ENCODE data around the gene BGN. TPM values are rescaled to one million over a fixed set of nuclear protein-coding genes. Genes with fewer than 3 reads are reported as not detected.
A peak's percentile ranks its signal among the peaks of the same experiment; 100 is the strongest.

The BGN gene
- total RNA-seq, 2 donors from 2014 or later: 1,777 to 1,907 TPM

DNA sequence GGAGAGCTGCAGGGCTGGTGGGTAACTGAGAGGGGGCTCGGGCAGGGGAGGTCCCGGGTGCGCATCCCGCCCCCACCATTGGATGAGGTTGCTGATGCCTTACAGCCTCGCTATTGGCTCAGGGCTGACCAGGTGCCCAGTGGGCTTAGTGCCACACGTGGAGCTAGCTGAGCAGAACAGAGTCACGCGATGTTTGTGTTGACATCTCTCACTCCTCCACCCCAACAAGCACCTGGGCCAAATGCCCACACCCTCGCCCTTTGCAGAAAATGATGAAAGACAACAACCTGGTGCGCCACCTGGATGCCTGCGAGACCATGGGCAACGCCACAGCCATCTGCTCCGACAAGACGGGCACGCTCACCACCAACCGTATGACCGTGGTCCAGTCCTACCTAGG lies 54.5 kb downstream of the BGN start:
- H3K4me3 ChIP-seq: no peak overlapping the region
- no peaks in the 10 kb centered on the region for H3K27me3 ChIP-seq (replicated peaks; ENCODE audit: insufficient read depth)
- H3K9me3 ChIP-seq: no peaks in the 10 kb centered on the region
- H3K4me1 ChIP-seq (ENCODE audit: control insufficient read depth in 1 of 2, low read depth in 2 of 2): no peaks in the 10 kb centered on the region
- TF ChIP-seq, protein P1, sequence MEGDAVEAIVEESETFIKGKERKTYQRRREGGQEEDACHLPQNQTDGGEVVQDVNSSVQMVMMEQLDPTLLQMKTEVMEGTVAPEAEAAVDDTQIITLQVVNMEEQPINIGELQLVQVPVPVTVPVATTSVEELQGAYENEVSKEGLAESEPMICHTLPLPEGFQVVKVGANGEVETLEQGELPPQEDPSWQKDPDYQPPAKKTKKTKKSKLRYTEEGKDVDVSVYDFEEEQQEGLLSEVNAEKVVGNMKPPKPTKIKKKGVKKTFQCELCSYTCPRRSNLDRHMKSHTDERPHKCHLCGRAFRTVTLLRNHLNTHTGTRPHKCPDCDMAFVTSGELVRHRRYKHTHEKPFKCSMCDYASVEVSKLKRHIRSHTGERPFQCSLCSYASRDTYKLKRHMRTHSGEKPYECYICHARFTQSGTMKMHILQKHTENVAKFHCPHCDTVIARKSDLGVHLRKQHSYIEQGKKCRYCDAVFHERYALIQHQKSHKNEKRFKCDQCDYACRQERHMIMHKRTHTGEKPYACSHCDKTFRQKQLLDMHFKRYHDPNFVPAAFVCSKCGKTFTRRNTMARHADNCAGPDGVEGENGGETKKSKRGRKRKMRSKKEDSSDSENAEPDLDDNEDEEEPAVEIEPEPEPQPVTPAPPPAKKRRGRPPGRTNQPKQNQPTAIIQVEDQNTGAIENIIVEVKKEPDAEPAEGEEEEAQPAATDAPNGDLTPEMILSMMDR (IDR thresholded peaks at IDR 0.05): no peak
- no peaks in the 10 kb centered on the region for H3K36me3 ChIP-seq
- DNase-seq (ENCODE audit: low spot score) (no peak), ATAC-seq (ENCODE audit: insufficient number of reproducible peaks, low FRiP score, low read depth) (no peak)
- H3K27ac ChIP-seq: no peak overlapping the region

DNA sequence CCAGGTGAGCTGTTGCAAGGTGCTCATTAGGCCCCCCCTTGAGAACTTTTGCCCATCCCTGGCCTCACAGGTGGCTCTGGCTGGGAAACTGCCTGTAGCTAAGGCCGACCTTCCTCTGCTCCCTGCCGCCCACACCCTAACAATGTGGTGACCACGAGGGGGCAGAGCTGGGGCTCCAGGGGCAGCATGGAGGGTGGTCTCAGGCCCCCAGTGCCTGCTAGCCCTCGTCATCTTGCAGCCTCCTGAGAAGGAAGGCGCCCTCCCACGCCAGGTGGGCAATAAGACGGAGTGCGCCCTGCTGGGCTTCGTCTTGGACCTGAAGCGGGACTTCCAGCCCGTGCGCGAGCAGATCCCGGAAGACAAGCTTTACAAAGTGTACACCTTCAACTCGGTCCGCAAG lies 55.0 kb downstream of the BGN start:
- no peak overlapping the region for H3K4me3 ChIP-seq
- DNase-seq (ENCODE audit: low spot score): no peak
- H3K36me3 ChIP-seq: no peaks in the 10 kb centered on the region
- no peak for ATAC-seq (ENCODE audit: insufficient number of reproducible peaks, low FRiP score, low read depth)
- no peak overlapping the region for H3K27ac ChIP-seq
- no peaks in the 10 kb centered on the region for H3K27me3 ChIP-seq (replicated peaks; ENCODE audit: insufficient read depth)
- H3K4me1 ChIP-seq (ENCODE audit: control insufficient read depth in 1 of 2, low read depth in 2 of 2): no peaks in the 10 kb centered on the region
- TF ChIP-seq, protein P1 (IDR thresholded peaks at IDR 0.05): no peak
- H3K9me3 ChIP-seq: no peaks in the 10 kb centered on the region

DNA sequence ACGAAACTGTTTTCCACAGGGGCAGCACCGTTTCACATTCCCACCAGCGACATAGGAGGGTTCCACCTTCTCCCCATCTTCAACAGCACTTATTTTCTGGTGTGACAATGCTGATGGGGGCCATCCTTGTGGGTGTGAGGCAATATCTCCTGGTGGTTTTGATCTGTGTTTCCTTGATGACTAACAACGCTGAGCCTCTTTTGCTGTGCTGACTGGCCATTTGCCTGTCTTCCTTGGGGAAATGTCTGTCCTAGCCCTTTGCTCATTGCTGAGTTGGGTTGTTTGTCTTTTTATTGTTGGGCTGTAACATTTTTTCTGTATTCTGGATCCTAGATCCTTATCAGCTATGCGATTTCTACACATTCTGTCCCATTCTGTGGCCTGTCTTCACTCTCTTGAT lies 56.4 kb downstream of the BGN start:
- no peaks in the 10 kb centered on the region for H3K27me3 ChIP-seq (replicated peaks; ENCODE audit: insufficient read depth)
- no peaks in the 10 kb centered on the region for H3K4me1 ChIP-seq (ENCODE audit: control insufficient read depth in 1 of 2, low read depth in 2 of 2)
- H3K36me3 ChIP-seq: no peaks in the 10 kb centered on the region
- no peaks in the 10 kb centered on the region for H3K9me3 ChIP-seq
- no peak overlapping the region for H3K4me3 ChIP-seq
- no peak for ATAC-seq (ENCODE audit: insufficient number of reproducible peaks, low FRiP score, low read depth)
- no peak overlapping the region for H3K27ac ChIP-seq
- no peak for DNase-seq (ENCODE audit: low spot score)
- TF ChIP-seq, protein P1 (IDR thresholded peaks at IDR 0.05): no peak

DNA sequence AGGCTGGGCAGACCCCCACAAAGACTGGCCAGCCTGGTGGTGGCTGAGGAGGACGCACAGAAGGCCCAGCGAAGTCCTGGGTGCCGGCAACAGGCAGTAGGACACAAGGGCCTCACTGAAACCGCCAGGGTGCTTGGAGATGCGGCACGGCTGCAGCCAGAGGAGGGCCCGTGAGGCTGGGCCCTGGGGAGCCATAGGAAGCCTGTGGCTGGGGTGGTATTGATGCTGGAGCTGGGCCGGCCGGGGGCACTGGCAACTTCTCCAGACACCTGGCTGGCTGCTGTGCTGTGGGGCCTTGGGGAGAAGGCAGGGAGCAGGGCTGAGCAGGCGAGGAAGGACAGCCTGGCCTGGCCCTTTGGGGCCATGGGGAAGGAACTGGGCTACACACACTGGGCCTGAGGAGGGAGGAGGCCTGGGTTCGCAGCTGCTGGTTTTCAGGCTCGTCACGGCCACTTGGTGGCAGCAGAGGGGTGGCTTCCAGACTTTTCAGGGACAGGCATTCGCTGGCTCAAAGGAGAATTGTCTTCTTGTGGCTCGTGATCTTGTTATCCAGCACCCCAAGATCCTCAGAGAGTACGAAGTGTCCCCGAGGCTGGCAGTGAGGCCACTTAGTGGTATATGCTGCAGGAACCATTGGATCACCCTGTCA lies 59.9 kb downstream of the BGN start:
- H3K36me3 ChIP-seq: no peaks in the 10 kb centered on the region
- DNase-seq (ENCODE audit: low spot score) (no peak), ATAC-seq (ENCODE audit: insufficient number of reproducible peaks, low FRiP score, low read depth) (no peak)
- no peaks in the 10 kb centered on the region for H3K27me3 ChIP-seq (replicated peaks; ENCODE audit: insufficient read depth)
- H3K27ac ChIP-seq: no peak overlapping the region
- no peaks in the 10 kb centered on the region for H3K4me1 ChIP-seq (ENCODE audit: control insufficient read depth in 1 of 2, low read depth in 2 of 2)
- H3K4me3 ChIP-seq: no peak overlapping the region
- TF ChIP-seq, protein P1 (IDR thresholded peaks at IDR 0.05): peak; percentile 46
- H3K9me3 ChIP-seq: no peaks in the 10 kb centered on the region

DNA sequence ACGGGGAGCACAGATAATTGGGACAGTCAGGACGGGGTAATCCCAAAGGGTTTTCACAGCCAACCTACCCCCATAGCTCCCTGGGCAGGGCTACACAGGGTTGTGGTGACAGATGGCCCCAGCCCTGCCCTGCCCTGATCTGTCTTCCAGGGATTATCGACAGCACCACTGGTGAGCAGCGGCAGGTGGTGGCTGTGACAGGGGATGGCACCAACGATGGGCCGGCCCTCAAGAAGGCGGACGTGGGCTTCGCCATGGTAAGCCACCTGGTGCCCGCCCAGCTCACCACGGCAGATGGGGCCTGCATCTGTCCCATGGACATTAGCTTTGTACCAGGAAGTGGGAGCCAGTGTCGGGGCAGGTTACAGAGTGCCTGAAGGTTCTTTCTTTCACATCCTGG lies 62.0 kb downstream of the BGN start:
- no peaks in the 10 kb centered on the region for H3K4me1 ChIP-seq (ENCODE audit: control insufficient read depth in 1 of 2, low read depth in 2 of 2)
- no peaks in the 10 kb centered on the region for H3K9me3 ChIP-seq
- no peaks in the 10 kb centered on the region for H3K36me3 ChIP-seq
- H3K4me3 ChIP-seq: no peak overlapping the region
- no peak overlapping the region for H3K27ac ChIP-seq
- H3K27me3 ChIP-seq (replicated peaks; ENCODE audit: insufficient read depth): no peaks in the 10 kb centered on the region
- DNase-seq (ENCODE audit: low spot score): no peak
- TF ChIP-seq, protein P1 (IDR thresholded peaks at IDR 0.05): no peak
- ATAC-seq (ENCODE audit: insufficient number of reproducible peaks, low FRiP score, low read depth): no peak

Data from thoracic aorta (tissue), 2 donors.